Pulmonary artery endothelial cell (primary cell): ENCODE measurements around the gene CABP7. TPM values are rescaled to one million over a fixed set of nuclear protein-coding genes. Genes with fewer than 3 reads are reported as not detected.
"Not testable (repeated sequence)": the region's sequence is repeated elsewhere in the genome, so short reads cannot be mapped to it uniquely, and the experiment has no call there.

Experiments used
- DNase-seq: peaks from one replicate; pipeline ENCODE4 v3.0.0-alpha.2; 2011; ENCODE audit warnings: low read depth, low spot score
- total RNA-seq: library from RNA; depleted of rRNA; stranded (reverse); fragments of >200 nt; gene quantifications from 2 replicates; pipeline ENCODE4 v1.2.3, GENCODE V29; 2014

CABP7 gene
- total RNA-seq, 1 donor from 2014 or later: not detected

DNA sequence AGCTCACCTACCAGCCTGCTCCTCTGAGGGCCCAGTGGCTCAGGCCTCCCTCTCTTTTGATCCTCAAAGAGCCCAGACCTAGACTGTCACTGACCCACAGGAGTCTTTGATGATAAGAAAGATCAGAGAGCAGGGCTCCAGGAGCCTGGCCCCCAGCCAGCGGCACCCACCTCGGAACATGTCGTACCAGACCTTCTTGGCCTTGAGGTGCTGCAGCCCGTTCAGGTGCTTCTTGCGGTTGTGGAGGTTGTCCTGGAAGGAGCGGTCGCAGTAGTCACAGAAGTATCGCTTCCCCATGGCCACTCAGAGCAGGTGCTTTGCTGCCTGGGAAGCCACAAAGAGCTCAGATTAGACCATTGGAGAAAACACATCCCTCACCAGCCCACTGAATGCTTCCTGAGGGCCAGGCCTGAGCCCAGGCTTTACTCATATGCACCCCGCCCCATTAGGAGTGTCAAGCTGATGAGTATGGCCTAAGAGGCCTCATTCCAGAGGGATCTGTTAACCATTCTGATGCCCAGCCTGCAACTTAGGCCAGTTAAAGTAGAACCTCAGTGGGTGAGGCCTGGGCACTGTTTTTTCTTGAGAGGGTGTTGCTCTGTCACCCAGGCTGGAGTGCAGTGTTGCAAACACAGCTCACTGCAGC lies 28.6 kb downstream of the CABP7 start:
- no peak for DNase-seq

DNA sequence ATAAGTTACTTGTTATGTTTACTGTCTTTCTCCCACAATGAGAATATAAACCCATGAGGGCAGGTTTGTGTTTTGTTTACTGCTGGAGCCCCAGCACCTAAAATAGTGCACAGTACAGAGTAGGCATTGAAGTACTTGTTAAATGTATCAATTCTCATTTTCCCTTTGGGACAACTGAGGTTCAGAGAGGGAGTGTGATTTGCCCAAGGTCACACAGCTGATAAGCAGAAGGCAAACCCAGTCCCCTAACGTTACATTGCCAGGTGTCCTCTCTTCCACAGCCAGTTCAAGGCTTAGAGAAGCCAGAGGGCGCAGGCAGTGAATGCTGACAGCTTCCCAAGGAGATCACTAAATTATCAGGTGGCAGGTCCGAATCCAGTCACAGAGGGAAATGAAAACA lies 30.2 kb downstream of the CABP7 start:
- DNase-seq: no peak

DNA sequence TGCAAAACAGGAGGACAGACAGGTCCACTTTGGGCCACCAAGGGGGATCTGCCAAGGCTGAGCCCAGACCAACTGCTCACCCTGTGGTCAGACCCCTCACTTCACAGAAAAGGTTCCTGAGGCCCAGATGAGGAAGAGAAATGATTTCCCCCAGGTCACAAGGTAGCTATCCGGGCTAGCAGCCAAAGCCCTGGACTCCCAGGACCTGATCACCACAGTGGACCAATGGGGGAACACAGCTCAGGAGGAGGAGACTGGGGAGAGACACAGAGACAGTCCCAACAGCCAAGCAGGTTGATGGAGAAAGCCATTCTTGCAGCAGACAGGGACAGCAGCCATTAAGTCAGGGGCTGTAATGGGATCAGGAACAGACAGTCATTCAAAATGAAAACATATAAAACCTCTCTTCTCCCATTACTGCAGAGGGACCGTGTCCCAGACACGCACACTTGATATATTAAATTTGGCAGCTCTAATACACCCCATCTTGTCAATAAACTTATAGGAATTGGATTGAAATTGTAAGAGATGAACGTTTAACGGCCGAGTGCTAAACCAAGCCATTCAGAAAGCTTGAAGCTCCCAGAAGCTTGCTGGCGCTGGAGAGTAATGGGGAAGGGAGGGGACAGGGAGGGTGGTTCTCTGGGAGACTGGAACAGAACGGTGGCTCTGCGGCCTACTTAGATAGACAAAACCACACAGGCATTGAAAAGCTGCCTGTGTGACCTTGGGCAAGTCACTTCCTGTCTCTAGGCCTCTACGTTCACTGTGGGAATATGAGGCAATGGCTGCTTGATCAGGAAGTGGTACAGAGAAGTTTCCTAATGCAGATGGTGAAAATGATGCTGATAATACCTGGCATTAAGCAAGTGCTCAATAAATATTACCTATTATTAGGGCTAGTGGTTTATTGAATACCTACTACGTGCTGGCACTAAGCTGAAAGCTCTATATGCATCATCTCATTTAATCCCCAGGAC lies 31.0 kb downstream of the CABP7 start:
- no peak for DNase-seq

DNA sequence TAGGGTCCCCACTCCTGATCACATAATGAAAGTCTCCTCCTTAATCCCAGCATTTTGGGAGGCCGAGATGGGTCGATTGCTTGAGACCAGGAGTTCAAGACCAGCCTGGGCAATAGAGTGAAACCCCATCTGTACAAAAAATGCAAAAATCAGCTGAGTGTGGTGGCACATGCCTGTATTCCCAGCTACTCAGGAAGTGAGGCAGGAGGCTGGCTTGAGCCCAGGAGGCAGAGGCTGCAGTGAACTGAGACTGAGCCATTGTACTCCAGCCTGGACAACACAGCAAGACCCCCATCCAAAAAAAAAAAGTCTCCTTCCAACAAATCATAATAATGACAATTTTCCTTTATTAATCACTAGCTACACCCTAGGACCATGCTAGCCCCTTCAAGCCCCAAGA lies 31.9 kb downstream of the CABP7 start:
- DNase-seq: no peak

DNA sequence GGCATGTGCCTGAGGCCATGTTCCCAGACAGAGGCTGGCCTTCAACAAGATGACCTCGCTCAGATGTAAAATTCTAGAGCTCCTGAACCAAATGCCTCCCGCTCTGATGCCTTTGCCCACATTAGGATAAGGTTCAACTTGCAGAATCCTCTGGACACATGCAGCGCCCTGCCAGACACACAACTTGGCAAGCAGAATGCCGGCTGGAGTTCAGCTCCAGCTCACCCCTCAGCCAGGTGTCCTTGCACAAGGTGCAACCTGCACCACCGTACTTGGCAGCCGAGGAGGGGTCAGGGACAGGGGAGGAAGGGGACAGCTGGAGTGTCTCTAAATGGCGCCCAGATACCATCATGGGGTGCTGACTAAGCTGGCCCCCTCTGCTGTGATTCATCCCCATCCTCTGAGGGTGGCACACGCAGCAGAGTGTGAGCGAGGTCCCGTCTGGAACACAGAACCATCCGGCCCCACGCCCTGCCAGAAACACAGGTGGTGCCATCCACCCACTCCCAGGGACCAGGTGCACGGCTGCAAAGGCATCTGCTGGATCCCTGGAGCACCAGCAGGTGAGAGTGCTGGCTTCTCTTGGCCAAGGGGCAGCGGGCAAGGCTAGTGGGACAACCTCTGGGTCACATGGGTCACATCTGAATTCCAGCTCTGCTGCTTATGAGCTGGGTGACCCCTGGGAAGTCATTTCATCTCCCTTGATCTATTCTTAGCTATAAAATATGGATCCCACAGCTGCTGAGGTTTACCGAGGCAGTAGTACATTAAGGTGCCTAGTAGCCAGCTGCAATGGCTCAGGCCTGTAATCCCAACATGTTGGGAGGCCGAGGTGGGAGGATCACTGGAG lies 34.2 kb downstream of the CABP7 start:
- no peak for DNase-seq

DNA sequence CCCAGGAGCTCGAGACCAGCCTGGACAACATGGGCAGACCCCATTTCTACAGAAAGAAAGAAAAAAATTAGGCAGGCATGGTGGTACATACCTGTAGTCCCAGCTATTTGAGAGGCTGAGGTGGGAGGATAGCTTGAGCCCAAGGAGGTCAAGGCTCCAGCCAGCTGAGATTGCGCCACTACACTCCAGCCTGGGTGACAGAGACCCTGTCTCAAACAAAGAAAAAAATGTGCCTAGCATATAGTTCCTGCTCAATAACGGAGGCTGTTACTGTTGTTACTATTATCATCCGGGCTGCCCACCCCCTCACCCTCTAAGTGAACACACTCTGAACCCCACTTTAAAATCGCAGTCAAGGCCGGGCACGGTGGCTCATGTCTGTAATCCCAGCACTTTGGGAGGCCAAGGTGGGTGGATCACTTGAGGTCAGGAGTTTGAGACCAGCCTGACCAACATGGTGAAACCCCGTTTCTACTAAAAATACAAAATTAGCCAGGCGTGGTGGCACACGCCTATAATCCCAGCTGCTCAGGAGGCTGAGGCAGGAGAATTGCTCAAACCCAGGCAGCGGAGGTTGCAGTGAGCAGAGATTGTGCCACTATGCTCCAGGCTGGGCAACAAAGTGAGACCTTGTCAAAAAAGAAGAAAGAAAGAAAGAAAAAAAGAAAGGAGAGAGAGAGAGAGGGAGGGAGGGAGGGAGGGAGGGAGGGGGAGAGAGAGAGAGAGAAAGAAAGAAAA lies 35.0 kb downstream of the CABP7 start:
- DNase-seq: not testable (repeated sequence)

DNA sequence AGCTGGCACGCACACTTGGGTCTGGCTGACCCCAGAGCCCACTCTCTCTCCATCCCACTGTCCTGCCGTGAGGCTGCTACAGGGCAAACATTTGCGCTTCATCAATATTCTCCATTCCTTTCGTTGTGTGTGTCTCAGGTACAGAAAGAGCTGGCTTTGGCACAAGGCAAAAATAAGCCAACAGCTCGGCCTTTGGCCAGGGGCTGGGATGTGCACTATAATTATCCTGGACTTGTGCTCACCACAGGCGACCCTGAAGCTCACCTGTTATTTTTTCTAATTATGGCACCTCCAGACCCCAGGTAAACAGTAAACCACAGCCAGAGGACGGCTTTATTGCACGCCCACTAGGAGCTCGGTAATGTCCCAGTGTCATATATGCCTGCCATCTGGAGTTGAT lies 36.1 kb downstream of the CABP7 start:
- DNase-seq: no peak

DNA sequence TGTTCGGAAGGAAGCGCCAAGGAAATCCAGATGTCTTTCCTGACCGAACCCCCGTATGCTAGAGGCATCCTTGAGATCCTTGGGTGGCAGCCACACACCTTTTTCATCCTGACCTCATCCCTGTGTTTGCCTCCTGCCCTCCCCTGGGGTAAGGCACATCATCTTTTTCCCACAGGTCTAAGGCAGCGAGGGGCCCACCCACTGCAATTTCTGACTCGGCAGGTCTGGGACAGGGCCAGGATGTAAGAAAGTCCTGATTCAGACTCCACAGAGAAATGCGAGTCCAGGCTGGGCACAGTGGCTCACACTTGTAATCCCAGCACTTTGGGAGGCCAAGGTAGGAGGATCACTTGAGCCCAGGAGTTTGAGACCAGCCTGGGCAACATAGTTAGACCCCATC lies 36.5 kb downstream of the CABP7 start:
- no peak for DNase-seq

DNA sequence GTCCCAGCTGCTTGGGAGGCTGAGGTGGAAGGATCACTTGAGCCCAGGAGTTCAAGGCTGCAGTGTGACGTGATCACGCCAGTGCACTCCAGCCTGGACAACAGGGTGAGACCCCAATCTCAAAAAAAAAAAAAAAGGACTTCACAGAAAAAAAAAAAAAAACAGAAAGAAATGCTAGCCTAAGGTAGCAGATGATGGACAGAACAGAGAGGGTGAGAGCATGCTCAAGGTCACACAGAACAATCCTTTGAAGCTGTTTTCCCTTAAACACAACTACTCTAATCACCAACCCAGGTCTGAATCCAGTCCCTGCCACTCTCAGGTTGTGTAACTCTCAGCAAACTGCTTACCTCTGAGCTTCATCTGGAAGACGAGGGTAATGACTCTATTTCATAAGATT lies 37.3 kb downstream of the CABP7 start:
- DNase-seq: no peak

DNA sequence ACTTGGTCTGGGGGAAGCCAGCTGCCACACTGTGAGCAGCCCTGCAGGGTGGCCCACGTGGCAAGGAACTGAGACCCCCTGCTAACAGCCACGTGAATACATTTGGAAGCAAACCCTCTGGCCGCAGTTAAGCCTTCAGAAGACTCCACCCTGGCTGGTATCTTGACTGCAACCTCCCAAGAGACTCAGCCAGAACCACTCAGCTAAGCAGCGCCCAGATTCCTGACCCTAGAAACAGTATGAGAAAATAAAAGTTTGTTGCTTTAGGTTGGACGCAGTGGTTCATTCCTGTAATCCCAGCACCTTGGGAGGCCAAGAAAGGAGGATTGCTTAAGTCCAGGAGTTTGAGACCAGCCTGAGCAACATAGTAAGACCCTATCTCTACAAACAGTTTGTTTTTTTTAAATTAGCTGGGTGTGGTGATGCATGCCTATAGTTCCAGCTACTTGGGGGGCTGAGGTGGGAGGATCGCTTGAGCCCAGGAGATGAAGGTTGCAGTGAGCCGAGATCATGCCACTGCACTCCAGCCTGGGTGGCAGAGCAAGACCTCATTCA lies 38.3 kb downstream of the CABP7 start:
- no peak for DNase-seq

DNA sequence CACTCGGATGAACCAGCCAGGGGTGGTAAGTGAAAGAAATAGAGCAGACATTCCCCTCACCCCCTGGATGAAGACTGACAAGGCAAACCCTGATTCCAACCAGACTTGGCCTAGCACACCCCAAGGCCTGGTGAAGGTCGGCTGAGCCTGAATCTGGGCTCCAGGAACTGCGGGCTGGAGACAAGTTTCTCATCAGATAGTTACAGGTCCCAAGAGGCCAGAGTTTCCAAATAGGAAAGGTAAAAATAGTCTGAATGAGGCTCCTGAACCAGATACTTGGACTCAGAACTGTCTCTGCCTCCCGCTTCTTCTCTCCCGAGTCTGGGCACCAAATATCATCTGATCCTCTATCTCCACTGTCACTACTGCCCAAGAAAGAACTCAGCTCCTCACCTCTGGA lies 39.2 kb downstream of the CABP7 start:
- DNase-seq: no peak

DNA sequence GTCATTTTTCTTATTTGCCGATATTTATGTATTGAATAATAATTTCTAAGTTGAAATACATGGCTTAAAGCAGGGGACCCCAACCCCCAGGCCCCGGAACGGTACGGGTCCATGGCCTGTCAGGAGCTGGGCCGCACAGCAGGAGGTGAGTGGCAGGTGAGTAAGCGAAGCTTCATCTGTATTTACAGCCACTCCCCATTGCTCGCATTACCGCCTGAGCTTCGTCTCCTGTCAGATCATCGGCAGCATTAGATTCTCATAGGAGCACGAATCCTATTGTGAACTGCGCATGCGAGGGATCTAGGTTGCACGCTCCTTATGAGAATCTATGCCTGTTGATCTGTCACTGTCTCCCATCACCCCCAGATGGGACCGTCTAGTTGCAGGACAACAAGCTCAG lies 42.5 kb downstream of the CABP7 start:
- DNase-seq: no peak

DNA sequence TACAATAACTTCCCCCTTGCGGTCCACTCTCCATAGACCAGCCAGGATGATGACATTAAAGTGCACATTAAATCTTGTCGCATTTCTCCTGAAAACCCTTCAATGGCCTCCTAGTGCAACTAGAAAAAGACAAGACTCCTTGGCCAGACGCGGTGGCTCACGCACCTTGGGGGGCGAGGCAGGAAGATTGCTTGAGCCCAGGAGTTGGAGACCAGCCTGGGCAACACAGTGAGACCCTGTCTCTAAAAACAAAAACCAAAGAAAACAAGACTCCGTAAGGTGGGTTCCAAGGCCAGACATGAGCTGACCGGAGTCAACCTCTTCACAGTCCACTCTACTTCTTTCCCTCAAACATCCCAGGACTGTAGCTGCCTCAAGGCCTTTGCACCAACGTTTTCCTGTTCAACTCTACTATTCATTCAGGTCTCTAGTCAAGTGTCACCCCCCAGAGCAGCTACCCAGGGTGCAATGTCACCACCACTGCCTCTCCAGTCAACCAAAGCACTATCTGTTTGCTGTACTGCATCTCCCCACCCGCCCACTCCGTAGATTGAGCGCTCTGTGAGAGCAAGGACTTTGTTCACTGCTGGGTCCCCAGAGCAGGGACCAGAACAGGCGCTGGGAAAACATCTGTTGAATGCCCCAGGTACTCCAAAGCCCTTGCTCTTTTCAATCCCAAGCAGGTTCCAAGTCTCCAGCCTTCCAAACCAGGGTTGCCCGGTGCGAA lies 46.3 kb downstream of the CABP7 start:
- no peak for DNase-seq

DNA sequence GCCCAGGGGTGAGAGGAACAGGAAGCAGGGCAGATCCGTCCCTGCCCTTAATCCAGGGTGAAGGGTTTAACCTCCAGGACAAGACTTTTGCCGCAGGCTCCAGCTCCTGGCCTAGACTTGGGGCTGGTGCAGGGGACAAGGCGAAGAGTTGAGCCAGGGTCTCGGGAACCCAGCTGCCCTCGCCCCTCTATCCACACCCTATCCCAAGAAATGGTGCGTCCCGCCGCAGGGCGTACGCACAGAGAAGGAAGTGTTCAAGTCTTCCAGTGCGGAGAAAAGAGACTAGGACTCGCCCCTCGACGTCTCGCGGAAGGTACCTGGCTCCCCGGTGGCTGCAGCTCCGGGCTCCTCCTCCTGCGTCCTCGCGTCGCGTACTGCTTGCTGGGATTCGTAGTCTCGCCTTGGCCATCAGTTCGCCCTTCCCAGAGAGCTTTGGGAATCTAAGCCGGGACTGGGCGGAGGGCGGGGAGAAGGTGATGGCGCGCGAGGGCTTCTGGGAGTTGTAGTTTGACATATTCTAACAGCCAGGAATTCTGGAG lies 46.9 kb downstream of the CABP7 start, which contains the start of gene ZMAT5:
Gene ZMAT5, minus strand, starts transcription at position 376 of the 539 bp plus-strand sequence. CDS start 18,463 bp downstream, outside the sequence.
- DNase-seq: peak; percentile 81

DNA sequence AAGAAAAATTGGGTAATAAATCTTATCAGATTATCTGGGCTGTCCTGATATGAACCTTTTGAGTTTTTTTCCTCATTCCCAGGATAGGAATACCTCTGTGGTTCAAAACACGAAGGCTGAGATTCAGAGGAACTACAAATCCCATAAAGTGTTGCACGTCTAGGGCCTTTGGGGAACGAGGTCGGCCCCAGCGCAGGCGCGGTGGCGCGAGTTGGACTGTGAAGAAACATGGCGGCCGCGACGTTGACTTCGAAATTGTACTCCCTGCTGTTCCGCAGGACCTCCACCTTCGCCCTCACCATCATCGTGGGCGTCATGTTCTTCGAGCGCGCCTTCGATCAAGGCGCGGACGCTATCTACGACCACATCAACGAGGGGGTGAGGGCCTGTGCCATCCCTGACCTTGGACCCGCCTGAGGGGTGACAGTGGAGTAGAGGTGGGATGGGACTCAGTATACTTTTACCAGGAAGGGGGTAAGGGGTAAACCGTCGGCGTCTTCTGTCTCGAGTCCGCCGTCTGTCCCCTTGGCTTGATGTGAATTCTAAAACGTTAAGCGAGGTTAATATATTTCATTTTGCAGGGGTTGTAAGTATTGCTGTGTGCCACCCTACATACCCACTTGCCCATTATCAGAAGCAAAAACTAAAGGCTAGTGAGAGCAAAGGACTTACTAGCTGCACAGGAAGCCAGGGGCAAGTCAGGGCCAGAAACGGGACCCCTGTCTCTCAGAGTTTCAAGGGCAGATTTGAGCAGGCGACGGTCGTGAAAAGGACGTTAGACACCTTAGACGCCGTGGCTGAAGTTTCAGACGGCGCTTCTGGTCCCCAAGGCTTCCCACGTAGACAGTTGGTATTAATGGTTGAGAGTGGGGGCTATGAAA lies 47.6 kb downstream of the CABP7 start, which contains the start of gene UQCR10:
Gene UQCR10, plus strand, starts transcription at position 199 of the 881 bp plus-strand sequence. Its CDS starts 30 bp downstream, at position 229.
- DNase-seq: peak; percentile 78

DNA sequence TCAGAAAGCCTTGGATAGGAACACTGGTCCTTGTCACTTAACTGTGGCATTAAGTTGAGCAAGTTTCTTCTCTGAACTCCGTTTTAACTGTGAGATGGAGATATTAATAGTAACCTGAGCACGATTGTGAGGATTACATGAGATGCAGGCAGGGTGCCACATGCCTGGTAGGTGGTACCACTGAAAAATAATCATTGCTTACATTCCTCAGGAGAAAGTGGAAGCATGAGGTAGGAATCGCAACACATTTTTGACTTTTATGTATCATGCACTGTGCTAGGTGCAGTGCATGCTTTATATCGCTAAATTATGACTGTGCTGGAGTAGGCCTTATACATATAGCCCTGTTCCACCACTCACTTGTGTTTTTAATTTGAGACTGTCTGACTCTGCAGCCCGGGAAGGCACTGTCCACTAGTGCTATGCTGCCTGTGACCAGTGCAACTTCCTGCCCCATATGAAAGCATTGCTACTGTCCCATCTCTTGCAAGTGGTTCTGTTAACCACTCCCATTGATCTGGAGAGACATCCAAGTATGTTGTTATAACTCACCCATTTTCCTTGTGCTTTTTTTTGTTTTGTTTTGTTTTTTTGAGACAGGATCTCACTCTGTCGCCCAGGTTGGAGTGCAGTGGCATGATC lies 48.4 kb downstream of the CABP7 start:
- no peak for DNase-seq

DNA sequence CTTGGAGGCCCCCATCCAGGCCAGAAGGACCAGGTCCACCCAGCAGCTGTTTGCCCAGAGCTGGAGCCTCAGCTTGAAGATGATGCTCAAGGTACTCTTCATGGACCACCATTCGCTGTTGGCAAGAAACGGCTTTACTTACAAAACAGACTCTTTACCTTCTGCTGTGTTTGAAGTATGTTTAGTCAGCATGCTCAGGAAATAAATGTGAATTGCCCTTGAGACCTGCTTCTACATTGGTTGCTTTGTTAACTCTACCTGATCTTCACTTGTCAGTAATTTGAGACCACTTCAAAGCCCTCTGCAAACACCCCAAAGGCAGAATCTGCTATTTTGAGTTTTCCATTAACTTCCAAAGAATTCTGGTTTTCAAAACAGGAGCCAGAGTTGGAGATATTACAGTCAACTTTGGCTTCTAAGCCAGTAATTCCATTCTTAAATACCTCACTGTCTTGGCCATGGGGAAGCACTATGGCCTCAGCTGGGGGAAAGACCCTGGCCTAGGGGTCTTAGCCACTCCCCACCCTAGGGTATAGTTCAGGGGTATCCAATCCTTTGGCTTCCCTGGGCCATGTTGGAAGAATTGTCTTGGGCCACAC lies 50.0 kb downstream of the CABP7 start:
- no peak for DNase-seq
